Activated naive CD4-positive, alpha-beta T cell treated with Interleukin-2 at 50 U/mL for 16 hours (primary cell): ENCODE data around the gene DDX11.
"Not testable (repeated sequence)": the region's sequence is repeated elsewhere in the genome, so short reads cannot be mapped to it uniquely, and the experiment has no call there.

Experiments
- DNase-seq: peaks from one replicate; pipeline ENCODE4 v3.0.0-alpha.2; 2020

Gene DDX11

GRCh38 chr12:31100503-31101208 lies 27.0 kb downstream of the DDX11 start:
- DNase-seq = not testable (repeated sequence)

DNA sequence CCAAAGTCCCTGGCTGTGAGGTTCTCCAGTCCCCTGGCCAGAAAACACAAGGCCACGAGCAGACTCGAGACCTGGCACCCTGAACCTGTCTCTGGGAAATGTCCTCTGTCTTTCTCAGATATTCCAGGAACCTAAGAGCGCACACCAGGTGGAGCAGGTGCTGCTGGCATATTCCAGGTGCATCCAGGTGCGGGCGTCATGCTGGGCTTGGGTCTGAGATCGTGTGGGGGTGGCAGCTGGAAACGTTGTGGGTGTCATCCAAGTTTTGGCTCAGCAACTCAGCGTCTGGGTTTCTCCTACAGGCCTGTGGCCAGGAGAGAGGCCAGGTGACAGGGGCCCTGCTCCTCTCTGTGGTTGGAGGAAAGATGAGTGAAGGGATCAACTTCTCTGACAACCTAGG lies 28.5 kb downstream of the DDX11 start:
- DNase-seq = not testable (repeated sequence)

DNA sequence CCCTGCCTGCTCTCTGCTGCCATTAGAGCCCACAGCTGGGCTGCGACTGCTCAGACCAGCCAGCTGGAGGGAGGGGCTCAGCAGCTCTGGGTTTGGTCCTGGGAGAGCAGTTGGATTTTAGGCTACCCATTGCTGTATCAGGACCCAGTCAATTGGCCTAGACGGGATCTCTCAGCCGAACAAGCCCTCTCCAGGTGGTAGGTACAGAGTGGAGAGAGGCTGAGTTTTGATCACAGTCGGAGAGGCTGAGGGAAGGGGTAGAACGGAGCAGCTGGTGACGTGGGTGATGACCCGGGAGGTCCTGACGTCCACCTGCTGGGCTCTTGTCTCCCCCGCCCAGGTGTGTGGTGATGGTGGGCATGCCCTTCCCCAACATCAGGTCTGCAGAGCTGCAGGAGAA lies 28.9 kb downstream of the DDX11 start:
- not testable (repeated sequence) for DNase-seq

GRCh38 chr12:31103561-31103975 lies 29.9 kb downstream of the DDX11 start:
- not testable (repeated sequence) for DNase-seq

DNA sequence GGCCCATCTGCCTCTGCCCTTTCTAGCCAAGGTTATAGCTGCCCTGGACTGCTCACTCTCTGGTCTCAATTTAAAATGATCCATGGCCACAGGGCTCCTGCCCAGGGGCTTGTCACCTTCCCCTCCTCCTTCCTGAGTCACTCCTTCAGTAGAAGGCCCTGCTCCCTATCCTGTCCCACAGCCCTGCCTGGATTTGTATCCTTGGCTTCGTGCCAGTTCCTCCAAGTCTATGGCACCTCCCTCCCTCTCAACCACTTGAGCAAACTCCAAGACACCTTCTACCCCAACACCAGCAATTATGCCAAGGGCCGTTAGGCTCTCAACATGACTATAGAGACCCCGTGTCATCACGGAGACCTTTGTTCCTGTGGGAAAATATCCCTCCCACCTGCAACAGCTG lies 30.6 kb downstream of the DDX11 start:
- DNase-seq = not testable (repeated sequence)

GRCh38 chr12:31104773-31105172 lies 31.1 kb downstream of the DDX11 start:
- DNase-seq = not testable (repeated sequence)

- DNase-seq = no peak
Observed at GRCh38 chr12:31105668-31106067, 32.0 kb downstream of the DDX11 start.

GRCh38 chr12:31106101-31106803 lies 32.6 kb downstream of the DDX11 start:
- no peak for DNase-seq

DNA sequence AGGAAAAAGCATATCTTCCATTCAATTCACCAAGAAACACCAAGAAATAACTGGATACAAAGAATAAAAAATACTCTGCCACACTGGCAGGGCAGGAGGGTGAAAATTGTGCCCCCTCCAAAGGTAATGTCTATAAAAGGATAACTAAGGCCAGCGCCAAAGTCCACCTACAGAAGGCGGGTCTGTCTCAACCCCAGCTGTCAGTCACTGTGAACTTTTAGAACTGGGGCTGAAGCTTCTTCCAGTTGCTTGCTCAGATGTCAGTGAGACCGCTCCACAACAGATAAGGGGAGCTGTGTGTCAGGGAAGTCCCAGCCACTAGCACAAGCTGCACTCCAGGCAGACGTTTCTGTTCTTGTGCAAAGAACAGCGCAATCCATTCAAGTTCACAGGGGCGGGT lies 36.1 kb downstream of the DDX11 start:
- DNase-seq = not testable (repeated sequence)

GRCh38 chr12:31110263-31110662 lies 36.6 kb downstream of the DDX11 start:
- DNase-seq = not testable (repeated sequence)

- DNase-seq = not testable (repeated sequence)
Observed at GRCh38 chr12:31115092-31115601, 41.5 kb downstream of the DDX11 start.

DNA sequence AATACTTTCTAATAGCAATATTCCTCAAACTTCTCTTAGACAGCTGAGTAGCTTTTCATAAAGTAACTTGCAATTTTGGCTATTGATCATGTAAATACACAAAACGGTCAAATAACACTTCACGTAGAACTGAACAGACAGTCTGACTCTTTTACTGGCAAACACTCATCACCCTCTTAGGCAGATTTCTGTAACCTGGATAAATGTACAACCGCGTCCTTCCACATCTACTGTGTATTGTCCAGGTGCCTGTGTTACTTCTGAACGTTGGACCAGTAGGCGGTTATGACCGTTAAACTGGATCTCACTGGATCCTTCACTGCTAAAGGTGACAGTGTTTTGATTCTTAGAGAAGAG lies 43.2 kb downstream of the DDX11 start:
- DNase-seq = not testable (repeated sequence)

GRCh38 chr12:31117203-31118011 lies 43.7 kb downstream of the DDX11 start:
- peak; percentile 68 for DNase-seq

GRCh38 chr12:31118347-31119191 lies 44.9 kb downstream of the DDX11 start:
- DNase-seq = peak; percentile 26

DNA sequence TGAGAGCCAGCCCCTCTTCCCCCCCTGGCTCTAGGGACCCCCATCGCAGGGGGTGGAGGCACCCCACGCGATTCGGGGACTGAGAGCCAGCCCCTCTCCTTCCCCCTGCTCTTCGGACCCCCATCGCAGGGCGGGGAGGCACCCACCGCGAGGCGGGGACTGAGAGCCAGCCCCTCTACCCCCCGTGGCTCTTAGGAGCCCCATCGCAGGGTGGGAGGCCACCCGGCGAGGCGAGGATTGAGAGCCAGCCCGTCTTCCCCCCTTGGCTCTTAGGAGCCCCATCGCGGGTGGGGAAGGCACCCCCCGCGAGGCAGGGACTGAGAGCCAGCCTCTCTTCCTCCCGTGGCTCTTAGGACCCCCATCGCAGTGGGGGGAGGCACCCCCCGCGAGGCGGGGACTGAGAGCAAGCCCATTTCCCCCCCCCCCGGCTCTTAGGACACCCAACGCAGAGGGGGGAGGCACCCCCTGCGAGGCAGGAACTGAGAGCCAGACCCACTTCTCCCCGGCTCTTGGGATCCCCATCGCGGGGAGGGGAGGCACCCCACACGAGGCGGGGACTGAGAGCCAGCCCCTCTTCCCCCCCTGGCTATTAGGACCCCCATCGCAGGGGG lies 45.6 kb downstream of the DDX11 start:
- no peak for DNase-seq

DNA sequence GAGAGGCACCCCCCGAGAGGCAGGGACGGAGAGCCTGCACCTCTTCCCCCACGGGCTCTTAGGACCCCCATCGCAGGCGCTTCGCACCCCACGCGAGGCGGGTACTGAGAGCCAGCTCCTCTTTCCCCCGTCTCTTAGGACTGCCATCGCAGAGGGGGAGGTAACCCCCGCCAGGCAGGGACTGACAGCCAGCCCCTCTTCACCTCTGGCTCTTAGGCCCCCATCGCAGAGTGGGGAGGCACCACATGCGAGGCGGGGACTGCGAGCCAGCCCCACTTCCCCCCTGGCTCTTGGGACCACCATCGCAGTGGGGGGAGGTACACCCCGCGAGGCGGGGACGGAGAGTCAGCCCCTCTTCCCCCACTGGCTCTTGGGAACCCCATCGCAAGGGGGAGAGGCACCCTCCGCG lies 46.1 kb downstream of the DDX11 start:
- DNase-seq = no peak

DNA sequence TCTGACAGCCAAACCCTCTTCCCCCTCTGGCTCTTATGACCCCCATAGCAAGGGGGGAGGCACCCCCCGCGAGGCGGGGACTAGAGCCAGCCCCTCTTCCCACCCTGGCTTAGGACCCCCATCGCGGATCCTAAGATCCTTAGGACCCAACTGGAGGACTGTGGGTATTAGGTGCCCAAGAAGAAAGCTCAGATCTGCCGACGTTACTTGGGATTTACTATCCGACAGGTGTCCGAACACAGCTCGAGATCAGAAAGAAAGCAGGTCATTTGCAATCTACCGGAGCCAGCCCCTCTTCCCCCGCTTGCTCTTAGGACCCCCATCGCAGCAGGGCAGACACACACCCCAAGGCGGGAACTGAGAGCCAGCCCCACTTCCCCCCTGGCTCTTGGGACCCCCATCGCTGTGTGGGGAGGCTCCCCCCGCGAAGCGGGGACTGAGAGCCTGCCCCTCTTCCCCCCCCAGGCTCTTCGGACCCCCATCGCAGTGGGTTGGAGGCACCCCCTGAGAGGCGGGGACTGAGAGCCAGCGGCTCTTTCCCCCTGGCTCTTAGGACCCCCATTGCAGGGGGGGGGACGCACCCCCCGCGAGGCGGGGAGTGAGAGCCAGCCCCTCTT lies 46.8 kb downstream of the DDX11 start:
- DNase-seq = no peak

DNA sequence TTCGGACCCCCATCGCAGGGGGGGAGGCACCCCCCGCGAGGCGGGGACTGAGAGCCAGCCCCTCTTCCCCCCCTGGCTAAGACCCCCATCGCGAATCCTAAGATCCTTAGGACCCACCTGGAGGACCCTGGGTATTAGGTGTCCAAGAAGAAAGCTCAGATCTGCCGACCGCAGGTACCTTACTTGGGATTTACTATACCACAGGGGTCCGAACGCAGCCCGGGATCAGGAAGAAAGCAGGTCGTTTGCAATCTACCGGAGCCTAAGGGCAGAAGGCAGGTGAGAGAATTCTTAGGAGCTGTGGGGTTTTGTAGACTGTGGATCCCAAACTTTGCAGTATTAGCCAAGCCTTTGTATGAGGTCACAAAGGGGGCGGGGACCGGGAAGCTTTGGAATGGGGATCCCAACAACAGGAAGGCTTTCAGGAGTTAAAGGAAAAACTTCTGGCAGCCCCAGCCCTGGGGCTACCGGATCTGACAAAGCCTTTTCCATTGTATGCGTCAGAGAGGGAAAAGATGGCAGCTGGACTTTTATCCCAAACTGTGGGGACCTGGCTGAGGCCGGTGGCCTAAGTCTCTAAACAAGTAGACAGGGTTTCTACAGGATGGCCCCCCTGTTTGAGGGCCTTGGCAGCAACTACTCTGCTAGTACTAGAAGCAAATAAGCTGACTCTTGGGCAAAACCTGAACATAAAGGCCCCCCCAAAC lies 47.5 kb downstream of the DDX11 start:
- not testable (repeated sequence) for DNase-seq

DNA sequence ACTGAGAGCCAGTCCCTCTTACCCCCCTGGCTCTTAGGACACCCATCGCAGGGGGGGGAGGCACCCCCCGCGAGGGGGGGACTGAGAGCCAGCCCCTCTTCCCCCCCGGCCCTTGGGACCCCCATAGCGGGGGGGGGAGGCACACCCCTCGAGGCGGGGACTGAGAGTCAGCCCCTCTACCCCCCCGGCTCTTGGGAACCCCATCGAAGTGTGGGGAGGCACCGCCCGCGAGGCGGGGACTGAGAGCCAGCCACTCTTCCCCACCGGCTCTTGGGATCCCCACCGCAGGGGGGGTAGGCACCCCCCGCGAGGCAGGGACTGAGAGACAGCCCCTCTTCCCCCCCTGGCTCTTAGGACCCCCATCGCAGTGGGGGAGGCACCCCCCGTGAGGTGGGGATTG lies 48.8 kb downstream of the DDX11 start:
- DNase-seq = no peak

- DNase-seq = not testable (repeated sequence)
Observed at GRCh38 chr12:31124158-31124557, 50.5 kb downstream of the DDX11 start.

DNA sequence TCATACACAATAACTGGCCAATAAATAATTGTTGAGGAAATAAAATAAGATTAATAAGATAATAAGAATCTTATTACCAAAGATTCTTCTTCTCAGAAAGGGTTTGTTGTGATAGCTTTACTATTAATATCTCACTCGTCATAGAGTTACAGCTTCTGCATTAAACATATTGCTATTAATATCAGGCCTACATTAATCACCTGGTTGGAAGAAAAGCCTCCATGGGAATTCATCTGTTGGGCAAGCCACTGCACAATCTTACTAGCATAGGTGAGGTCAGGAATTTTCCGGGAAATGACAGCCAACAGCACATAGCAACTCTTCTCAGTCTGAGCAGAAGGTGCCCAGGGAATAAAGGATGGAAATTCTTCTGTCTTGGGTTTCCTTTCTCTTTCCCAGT lies 51.5 kb downstream of the DDX11 start:
- DNase-seq = not testable (repeated sequence)
